GM19023 (cell line): ENCODE data around the gene OOSP1.
"Not testable (repeated sequence)": the region's sequence is repeated elsewhere in the genome, so short reads cannot be mapped to it uniquely, and the experiment has no call there.

Experiments used
- ATAC-seq: cut with Tn5 transposase; IDR thresholded peaks from one replicate; pipeline ENCODE4 v1.9.1; 2021; ENCODE audit warnings: mild to moderate bottlenecking, moderate library complexity; ENCODE audit not compliant: unreplicated experiment

The OOSP1 gene

GRCh38 chr11:59938132-59938531 lies at the start of gene OOSP1:
TSS of gene OOSP1 (plus strand) at chr11:59938432. CDS start at chr11:59938455, 23 bp downstream.
- ATAC-seq, result no peak

GRCh38 chr11:59891781-59892181 lies 46.5 kb upstream of the OOSP1 start:
- ATAC-seq, result no peak

- ATAC-seq, result no peak
Observed at GRCh38 chr11:59894616-59895015, 43.6 kb upstream of the OOSP1 start.

DNA sequence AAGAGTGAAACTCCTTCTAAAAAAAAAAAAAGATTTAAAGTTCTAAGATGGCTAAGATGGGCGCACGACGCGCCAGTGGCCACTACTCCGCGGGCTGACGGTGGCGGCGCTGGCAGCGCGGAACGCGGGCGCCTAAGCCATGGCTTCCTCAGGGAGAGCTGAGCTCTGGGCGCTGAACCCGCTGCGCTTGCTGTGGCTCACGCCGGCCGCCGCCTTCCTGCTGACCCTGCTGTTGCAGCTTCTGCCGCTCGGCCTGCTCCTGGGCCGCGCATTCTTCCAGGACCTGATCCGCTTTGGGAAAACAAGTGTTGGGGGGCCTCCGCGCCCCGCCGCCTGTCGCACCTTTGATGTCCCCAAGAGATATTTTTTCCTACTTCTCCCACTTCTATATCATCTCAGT lies 40.2 kb upstream of the OOSP1 start:
- ATAC-seq, result no peak

- no peak for ATAC-seq
Observed at GRCh38 chr11:59898650-59899049, 39.6 kb upstream of the OOSP1 start.

DNA sequence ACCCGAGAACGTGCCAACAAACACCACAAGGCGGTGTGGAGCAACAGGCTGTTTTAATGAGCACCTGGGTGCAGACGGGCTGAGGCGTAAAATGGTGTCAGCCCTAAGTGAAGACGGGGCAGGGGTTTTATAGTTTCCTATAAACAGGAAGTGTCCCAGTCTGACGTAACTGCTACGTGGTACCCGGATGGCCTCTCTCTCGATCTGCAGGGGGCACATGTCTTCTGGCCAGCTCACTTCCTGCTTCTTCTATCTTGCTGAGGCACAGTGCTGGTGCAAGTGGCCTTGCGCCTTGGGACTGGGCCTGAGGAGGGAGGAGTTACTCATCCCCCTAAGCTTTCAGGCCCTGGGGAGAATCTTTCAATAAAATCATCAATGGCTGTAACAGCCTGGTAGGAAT lies 38.7 kb upstream of the OOSP1 start:
- no peak for ATAC-seq

- no peak for ATAC-seq
Observed at GRCh38 chr11:59900366-59901126, 37.7 kb upstream of the OOSP1 start.

DNA sequence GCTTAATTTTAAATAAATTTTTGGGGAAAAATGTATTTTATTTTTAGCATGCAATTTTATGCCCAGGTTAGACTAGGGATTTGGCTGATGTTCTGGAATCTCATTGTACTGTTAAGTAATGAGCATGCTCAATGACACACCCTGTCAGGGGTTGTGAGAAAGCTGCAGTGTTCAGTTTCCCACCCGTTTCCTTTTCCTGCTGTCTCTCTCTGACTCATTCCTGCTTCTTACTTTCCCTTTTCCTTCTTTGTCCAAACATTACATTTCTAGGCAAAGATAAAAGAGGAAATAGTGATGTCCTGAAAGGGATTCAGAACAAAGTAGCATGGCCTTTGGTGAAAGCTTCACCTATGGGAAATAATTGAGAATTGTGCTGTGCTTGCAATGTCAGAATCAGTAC lies 36.9 kb upstream of the OOSP1 start:
- no peak for ATAC-seq

DNA sequence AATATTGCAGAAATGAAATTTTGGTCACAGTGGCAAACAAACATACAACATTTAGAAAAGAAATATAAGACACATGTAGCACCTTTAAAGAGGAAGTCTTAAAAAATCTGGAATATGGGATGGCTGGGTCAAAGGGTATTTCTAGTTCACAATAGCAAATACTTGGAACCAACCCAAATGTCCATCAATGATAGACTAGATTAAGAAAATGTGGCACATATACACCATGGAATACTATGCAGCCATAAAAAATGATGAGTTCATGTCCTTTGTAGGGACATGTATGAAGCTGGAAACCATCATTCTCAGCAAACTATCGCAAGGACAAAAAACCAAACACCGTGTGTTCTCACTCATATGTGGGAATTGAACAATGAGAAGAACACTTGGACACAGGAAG lies 34.7 kb upstream of the OOSP1 start:
- not testable (repeated sequence) for ATAC-seq

GRCh38 chr11:59918480-59918879 lies 19.8 kb upstream of the OOSP1 start:
- no peak for ATAC-seq

- no peak for ATAC-seq
Observed at GRCh38 chr11:59918987-59919589, 19.1 kb upstream of the OOSP1 start.

DNA sequence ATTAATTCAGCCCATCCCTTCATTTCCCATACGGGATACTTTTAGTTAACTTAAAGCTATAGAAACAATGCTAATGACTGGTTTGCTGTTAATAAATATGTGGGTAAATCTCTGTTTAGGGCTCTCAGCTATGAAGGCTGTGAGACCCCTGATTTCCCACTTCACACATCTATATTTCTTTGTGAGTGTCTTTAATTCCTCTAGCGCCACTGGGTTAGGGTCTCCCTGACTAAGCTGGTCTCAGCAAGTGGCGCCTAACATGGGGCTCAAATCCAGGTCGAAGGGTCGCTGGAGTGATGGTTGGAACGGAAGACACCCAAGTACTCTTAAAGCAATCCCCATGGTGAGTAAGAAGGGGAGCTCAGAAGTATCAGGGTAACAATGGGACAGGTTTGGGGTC lies 14.4 kb upstream of the OOSP1 start:
- no peak for ATAC-seq

- no peak for ATAC-seq
Observed at GRCh38 chr11:59931688-59932087, 6.5 kb upstream of the OOSP1 start.

GRCh38 chr11:59938718-59939117 lies 486 bp downstream of the OOSP1 start:
- no peak for ATAC-seq

- no peak for ATAC-seq
Observed at GRCh38 chr11:59939482-59939881, 1.2 kb downstream of the OOSP1 start.

DNA sequence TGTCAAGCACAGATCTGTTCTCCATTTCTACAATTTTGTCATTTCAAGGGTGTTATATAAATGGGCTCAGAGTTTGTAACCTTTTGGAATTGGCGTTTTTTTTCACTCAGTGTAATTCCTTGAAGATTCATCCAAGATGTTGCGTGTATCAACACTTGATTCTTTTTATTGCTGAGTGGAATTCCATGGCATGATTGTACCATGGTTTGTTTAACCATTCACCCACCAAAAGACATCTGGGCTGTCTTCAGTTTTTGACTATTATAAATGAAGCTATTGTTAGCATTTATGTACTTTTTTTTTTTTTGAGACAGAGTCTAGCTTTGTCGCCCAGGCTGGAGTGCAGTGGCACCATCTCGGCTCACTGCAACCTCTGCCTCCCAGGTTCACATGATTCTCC lies 2.9 kb downstream of the OOSP1 start:
- no peak for ATAC-seq

- ATAC-seq, result no peak
Observed at GRCh38 chr11:59943997-59944714, 5.9 kb downstream of the OOSP1 start.

DNA sequence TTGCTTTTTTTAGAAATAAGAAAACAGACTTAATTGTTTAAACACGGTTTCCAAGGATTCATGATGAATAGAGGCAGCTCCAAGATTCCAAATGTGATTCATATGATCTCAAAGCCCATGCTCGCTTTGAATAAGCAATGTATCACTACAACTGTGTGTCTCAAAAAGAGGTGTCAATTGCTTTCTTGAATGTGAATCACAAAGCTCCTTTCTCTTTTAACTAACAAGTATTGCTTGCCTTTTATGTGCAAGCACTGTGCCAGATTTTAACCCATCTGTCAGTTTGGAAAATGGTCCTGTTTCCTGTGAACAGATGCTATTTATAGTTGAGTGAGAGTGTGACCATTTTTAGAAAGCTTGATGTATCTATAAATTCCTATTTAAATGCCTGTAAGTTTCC lies 6.5 kb downstream of the OOSP1 start:
- ATAC-seq, result no peak

DNA sequence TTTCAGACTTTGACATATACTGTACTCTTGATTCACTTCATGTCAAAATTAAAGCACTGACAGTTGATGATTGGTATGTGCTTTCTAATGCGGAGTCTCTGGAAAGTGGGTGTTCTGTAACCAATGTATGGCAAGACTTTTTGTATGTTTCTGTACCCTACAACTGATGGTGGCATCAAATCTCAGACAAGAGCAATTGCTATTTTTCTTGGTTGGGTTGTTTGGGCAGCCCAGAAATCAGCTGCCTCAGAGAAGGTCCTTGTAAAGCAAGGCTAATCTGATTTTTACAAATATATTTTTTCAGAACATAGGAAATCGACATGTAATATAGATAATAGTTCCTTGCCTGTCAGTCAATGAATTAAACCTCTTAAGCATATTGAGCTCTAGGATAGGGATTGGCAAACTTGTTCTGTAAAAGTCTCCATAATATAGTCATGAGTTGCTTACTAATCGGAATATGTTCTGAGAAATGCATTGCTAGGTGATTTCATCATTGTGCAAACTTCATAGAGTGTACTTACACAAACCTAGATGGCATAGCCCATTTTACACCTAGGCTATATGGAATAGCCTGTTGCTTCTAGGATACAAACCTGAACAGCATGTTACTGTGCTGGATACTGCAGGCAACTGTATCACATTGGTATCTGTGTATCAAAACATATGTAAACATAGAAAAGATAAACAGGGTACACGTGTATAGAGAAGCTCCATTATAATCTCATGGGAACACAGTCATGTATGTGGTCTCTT lies 15.4 kb downstream of the OOSP1 start:
- ATAC-seq, result no peak

GRCh38 chr11:59954219-59954847 lies 16.1 kb downstream of the OOSP1 start:
- no peak for ATAC-seq

- ATAC-seq, result no peak
Observed at GRCh38 chr11:59957094-59957493, 18.9 kb downstream of the OOSP1 start.
